GM12892 (cell line): ENCODE results near the gene CCR9.

Experiments used
- POLR2A ChIP-seq: IDR thresholded peaks from 2 replicates; pipeline ENCODE4 v1.6.1; 2011; ENCODE audit warnings: low read depth, low read length, control low read depth
- POLR2AphosphoS5 ChIP-seq: IDR thresholded peaks from 2 replicates; pipeline ENCODE4 v1.6.1; 2011; ENCODE audit warnings: low read depth, low read length, control low read depth
- TAF1 ChIP-seq: IDR thresholded peaks from 2 replicates; pipeline ENCODE4 v1.6.1; 2011; ENCODE audit warnings: low read depth, mild to moderate bottlenecking, control low read depth, low read length, borderline replicate concordance

DNA sequence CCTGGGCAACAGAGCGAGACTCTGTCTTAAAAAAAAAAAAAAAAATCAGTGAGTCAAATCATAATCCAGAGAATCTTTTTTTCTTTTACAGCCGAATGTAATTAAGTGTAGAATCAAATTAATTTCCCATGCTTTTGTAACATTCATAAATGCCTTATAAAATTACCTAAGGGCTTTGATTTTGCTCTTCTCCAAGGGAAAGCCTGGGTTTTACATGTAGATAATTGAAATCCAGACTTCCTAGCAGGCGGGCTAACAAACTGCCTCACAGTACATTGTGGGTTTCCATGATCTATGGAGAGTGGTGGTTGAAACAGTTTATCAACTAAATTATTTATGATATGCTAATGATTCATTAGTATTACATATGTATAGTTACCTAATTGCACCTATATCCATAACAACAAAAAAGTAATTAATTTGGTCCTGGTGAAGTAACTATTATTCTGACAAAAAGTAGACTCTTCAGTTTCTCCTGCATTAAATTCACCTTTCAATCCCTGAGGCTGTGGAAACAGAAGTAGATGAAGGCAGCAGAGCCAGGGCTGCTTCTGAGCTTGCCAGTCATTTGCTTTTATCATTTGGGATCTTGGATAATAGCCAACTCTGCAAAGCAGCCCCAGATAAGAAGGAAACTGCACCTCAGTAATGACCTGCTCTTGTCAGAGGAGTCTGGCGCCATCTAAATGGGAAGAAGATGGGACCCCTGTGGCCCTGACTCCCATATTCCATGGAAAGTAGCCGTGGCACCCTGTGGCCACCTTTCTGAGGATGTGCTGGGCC, 9.5 kb downstream of the CCR9 start:
- no peak for TF ChIP-seq POLR2AphosphoS5
- TF ChIP-seq POLR2A: no peak
- no peak for TF ChIP-seq TAF1
